Panc1 (cell line): ENCODE measurements around the gene C3orf80. TPM values are rescaled to one million over a fixed set of nuclear protein-coding genes. Genes with fewer than 3 reads are reported as not detected.
"Not testable (repeated sequence)": the region's sequence is repeated elsewhere in the genome, so short reads cannot be mapped to it uniquely, and the experiment has no call there.

Experiments
- ATAC-seq: fragments of 200-7000 bp; cut with Tn5 transposase; 2 replicates; pipeline ENCODE4 v1.9.1; 2020; ENCODE audit warnings: mild to moderate bottlenecking, moderate library complexity
- BruUV-seq: library from RNA; stranded (reverse); fragments of 400-500 nt; replicated peaks from 2 replicates; lab custom pipeline; 2021; lab: Mats Ljungman, UMichigan
- CTCF ChIA-PET: fragments of 300-600 bp; sonication (Branson Sonifier 250); formaldehyde crosslinking; loops from one replicate; lab custom pipeline; 2022; ENCODE audit warnings: antibody characterized with exemption; lab: Charles Lee
- POLR2A ChIA-PET: fragments of 300-600 bp; sonication (Branson Sonifier 250); formaldehyde crosslinking; loops from one replicate; lab custom pipeline; 2022; ENCODE audit warnings: antibody characterized with exemption; lab: Charles Lee
- DNase-seq: peaks from one replicate; pipeline ENCODE4 v3.0.0-alpha.2; 2010; ENCODE audit warnings: low read depth, low spot score
- H3K27ac ChIP-seq: 2 replicates; pipeline ENCODE4 v1.5.1; 2011; ENCODE audit warnings: mild to moderate bottlenecking, low read length, inconsistent platforms
- H3K27me3 ChIP-seq: fragments of 200-500 bp; sonication (Bioruptor generic); 2 replicates; pipeline ENCODE4 v1.6.0; 2014; ENCODE audit warnings: low read length, inconsistent platforms; ENCODE audit not compliant: control insufficient read depth, insufficient read depth
- H3K36me3 ChIP-seq: fragments of 200-500 bp; sonication (Bioruptor generic); 2 replicates; pipeline ENCODE4 v1.5.1; 2014; ENCODE audit warnings: inconsistent platforms, mild to moderate bottlenecking, low read length, moderate library complexity; ENCODE audit not compliant: control insufficient read depth, insufficient read depth
- H3K4me1 ChIP-seq: 2 replicates; pipeline ENCODE4 v1.5.1; 2011; ENCODE audit warnings: inconsistent platforms, mild to moderate bottlenecking, low read length, moderate library complexity; ENCODE audit not compliant: control insufficient read depth, insufficient read depth
- H3K4me3 ChIP-seq, 2 experiments: 2 replicates each; pipeline ENCODE4 v1.5.1; 2011 to 2012; ENCODE audit warnings: low read depth in 2 of 2, low read length in 2 of 2, mild to moderate bottlenecking in 2 of 2, inconsistent platforms in 1 of 2, moderate library complexity in 1 of 2
- H3K9me3 ChIP-seq: fragments of 200-500 bp; sonication (Bioruptor generic); 2 replicates; pipeline ENCODE4 v1.5.1; 2014; ENCODE audit warnings: low read depth, mild to moderate bottlenecking, inconsistent platforms, low read length, moderate library complexity; ENCODE audit not compliant: control insufficient read depth, insufficient read depth
- CTCF ChIP-seq: fragments of 450-650 bp; IDR thresholded peaks from 2 replicates; pipeline ENCODE4 v1.5.1; 2017; ENCODE audit warnings: mild to moderate bottlenecking
- POLR2AphosphoS5 ChIP-seq: IDR thresholded peaks from 2 replicates; pipeline ENCODE4 v1.6.1; 2012; ENCODE audit warnings: mild to moderate bottlenecking, low read depth, low read length, moderate library complexity
- SIN3A ChIP-seq: IDR thresholded peaks from 2 replicates; pipeline ENCODE4 v1.6.1; 2012; ENCODE audit warnings: low read depth, mild to moderate bottlenecking, low read length, moderate library complexity, borderline replicate concordance; ENCODE audit not compliant: insufficient read depth
- TCF7L2 ChIP-seq: IDR thresholded peaks from 2 replicates; pipeline ENCODE4 v1.6.1; 2011; ENCODE audit warnings: mild to moderate bottlenecking, low read depth, low read length, inconsistent platforms
- in situ Hi-C: cut with HindIII; loops from 2 replicates; pipeline ENCODE4 v1.10.0; 2016; ENCODE audit warnings: low sequenced_read_pairs, low pct_unique_long_range_greater_than_20kb
- intact Hi-C: fragments of 100-400 bp; cut with micrococcal nuclease; formaldehyde crosslinking; loops from one replicate; pipeline ENCODE4 v1.10.0; 2022; ENCODE audit not compliant: unreplicated experiment
- total RNA-seq: library from RNA; stranded (reverse); gene quantifications from one replicate; pipeline ENCODE4 v1.2.1, GENCODE V29; 2021; ENCODE audit not compliant: unreplicated experiment
- TF ChIP-seq, protein P1 (sequence below), 2 experiments: IDR thresholded peaks; 2 replicates each; pipeline ENCODE4 v1.6.1; 2011 to 2012; ENCODE audit warnings: low read depth in 2 of 2, control low read depth in 1 of 2, low read length in 1 of 2, mild to moderate bottlenecking in 1 of 2, moderate library complexity in 1 of 2; ENCODE audit not compliant: insufficient read depth in 1 of 2

The C3orf80 gene
- total RNA-seq, 1 experiment from 2014 or later: 0.05 TPM

DNA sequence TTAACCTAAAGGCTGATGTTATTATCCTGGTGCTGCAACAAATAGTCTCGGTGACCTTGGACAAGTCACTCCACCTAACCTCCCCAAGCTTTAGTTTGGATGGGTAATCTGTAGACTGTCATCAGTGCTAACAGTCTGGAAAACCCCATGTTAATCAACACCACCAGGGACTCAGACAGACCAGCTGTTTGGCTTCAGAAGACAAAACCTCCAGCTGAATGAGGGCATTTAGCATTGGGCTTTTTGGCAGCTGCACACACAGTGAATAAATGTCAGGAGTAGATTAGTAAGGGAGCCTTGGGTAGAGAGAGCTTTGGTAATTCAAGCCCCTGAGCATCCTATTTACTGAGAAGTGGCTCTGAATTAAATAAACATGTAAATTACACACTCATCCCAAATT is 24.9 kb upstream of the C3orf80 start:
- TF ChIP-seq TCF7L2 (no peak), POLR2AphosphoS5 (no peak), SIN3A (no peak), CTCF (0 out of 2 replicates have a peak, but pooled peaks have one; percentile 8)
- TF ChIP-seq, protein P1, sequence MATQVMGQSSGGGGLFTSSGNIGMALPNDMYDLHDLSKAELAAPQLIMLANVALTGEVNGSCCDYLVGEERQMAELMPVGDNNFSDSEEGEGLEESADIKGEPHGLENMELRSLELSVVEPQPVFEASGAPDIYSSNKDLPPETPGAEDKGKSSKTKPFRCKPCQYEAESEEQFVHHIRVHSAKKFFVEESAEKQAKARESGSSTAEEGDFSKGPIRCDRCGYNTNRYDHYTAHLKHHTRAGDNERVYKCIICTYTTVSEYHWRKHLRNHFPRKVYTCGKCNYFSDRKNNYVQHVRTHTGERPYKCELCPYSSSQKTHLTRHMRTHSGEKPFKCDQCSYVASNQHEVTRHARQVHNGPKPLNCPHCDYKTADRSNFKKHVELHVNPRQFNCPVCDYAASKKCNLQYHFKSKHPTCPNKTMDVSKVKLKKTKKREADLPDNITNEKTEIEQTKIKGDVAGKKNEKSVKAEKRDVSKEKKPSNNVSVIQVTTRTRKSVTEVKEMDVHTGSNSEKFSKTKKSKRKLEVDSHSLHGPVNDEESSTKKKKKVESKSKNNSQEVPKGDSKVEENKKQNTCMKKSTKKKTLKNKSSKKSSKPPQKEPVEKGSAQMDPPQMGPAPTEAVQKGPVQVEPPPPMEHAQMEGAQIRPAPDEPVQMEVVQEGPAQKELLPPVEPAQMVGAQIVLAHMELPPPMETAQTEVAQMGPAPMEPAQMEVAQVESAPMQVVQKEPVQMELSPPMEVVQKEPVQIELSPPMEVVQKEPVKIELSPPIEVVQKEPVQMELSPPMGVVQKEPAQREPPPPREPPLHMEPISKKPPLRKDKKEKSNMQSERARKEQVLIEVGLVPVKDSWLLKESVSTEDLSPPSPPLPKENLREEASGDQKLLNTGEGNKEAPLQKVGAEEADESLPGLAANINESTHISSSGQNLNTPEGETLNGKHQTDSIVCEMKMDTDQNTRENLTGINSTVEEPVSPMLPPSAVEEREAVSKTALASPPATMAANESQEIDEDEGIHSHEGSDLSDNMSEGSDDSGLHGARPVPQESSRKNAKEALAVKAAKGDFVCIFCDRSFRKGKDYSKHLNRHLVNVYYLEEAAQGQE (IDR thresholded peaks at IDR 0.05; ENCODE audit: insufficient read depth in 1 of 2, low read depth in 2 of 2, low read length in 1 of 2): no peak

DNA sequence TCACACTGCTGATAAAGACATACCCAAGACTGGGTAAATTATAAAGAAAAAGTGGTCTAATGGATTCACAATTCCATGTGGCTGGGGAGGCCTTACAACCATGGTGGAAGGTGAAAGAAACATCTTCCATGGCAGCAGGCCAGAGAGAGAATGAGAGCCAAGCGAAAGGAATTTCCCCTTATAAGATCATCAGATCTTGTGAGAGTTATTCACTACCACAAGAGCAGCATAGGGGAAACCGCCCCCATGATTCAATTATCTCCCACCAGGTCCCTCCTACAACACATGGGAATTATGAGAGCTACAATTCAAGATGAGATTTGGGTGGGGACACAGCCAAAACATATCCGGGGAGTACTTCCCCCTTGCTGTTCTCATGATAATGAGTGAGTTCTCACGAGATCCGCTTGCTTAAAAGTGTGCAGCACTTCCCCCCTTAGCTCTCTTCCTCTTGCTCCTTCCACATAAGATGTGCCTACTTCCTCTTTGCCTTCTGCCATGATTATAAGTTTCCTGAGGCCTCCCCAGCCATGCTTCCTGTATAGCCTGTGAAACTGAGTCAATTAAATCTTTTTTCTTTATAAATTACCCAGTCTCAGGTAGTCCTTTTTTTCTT is 20.7 kb upstream of the C3orf80 start:
- CTCF ChIA-PET: not testable (repeated sequence)

More for the DNA sequence above, 24.9 kb upstream of the C3orf80 start:
- H3K27me3 ChIP-seq: no peaks in the 10 kb centered on the region
- no peaks in the 10 kb centered on the region for H3K4me1 ChIP-seq
- ATAC-seq: no peak
- no peak overlapping the region for H3K27ac ChIP-seq
- ChIA-PET CTCF (no interaction called here), POLR2A (no interaction called here)
- in situ Hi-C loops (no loop called here), intact Hi-C loops (no loop called here)
- H3K4me3 ChIP-seq: no peak overlapping the region
- no peaks in the 10 kb centered on the region for H3K9me3 ChIP-seq
- DNase-seq: no peak
- H3K36me3 ChIP-seq: no peaks in the 10 kb centered on the region
- no TSS peak for BruUV-seq

GRCh38 chr3:160205606-160206005 is 19.6 kb upstream of the C3orf80 start:
- intact Hi-C loops: no loop called here
- TF ChIP-seq SIN3A (no peak), TCF7L2 (no peak), CTCF (no peak), POLR2AphosphoS5 (no peak)
- TF ChIP-seq, protein P1 (IDR thresholded peaks at IDR 0.05; ENCODE audit: insufficient read depth in 1 of 2, low read depth in 2 of 2, low read length in 1 of 2): no peak
- no peaks in the 10 kb centered on the region for H3K4me1 ChIP-seq
- no peak overlapping the region for H3K27ac ChIP-seq
- ChIA-PET POLR2A (no interaction called here), CTCF (no interaction called here)
- DNase-seq (no peak), ATAC-seq (no peak)
- no peaks in the 10 kb centered on the region for H3K36me3 ChIP-seq
- in situ Hi-C loops: no loop called here
- BruUV-seq: no TSS peak
- no peaks in the 10 kb centered on the region for H3K9me3 ChIP-seq
- peaks cover 6% of the 10 kb centered on the region; the same call in 1 of the 2 replicates for H3K27me3 ChIP-seq
- no peak overlapping the region for H3K4me3 ChIP-seq

More for the DNA sequence above, 20.7 kb upstream of the C3orf80 start:
- H3K27me3 ChIP-seq, intact Hi-C loops, H3K27ac ChIP-seq, BruUV-seq, H3K9me3 ChIP-seq, H3K36me3 ChIP-seq, H3K4me3 ChIP-seq, in situ Hi-C loops, DNase-seq, ATAC-seq, H3K4me1 ChIP-seq: not testable (repeated sequence)
- POLR2A ChIA-PET: interaction anchor here (0.6 kb wide), 3 partner anchors 13 to 218 kb away, joined by 3 to 6 read pairs (median 4); no protein-coding TSS in a partner anchor
